GM19438 (cell line): ENCODE data around the gene TMEM125.
A peak's percentile ranks its signal among the peaks of the same experiment; 100 is the strongest.

ENCODE experiments used
- ATAC-seq: cut with Tn5 transposase; IDR thresholded peaks from one replicate; pipeline ENCODE4 v1.9.1; 2021; ENCODE audit warnings: low read depth; ENCODE audit not compliant: unreplicated experiment

The TMEM125 gene

GRCh38 chr1:43269627-43270375, at the start of gene TMEM125:
TMEM125 (plus strand) TSS chr1:43269983; CDS start chr1:43272723, 2,740 bp downstream.
- no peak for ATAC-seq

GRCh38 chr1:43220905-43221778, 48.6 kb upstream of the TMEM125 start:
- peak; percentile 69 for ATAC-seq

GRCh38 chr1:43221797-43222196, 48.0 kb upstream of the TMEM125 start:
- ATAC-seq, result no peak

GRCh38 chr1:43222879-43223278, 46.9 kb upstream of the TMEM125 start:
- ATAC-seq, result no peak

- ATAC-seq, result no peak
Observed at GRCh38 chr1:43225168-43225567, 44.6 kb upstream of the TMEM125 start.

GRCh38 chr1:43227143-43227764, 42.5 kb upstream of the TMEM125 start:
- no peak for ATAC-seq

GRCh38 chr1:43229826-43230780, 39.7 kb upstream of the TMEM125 start:
- no peak for ATAC-seq

GRCh38 chr1:43232074-43232473, 37.7 kb upstream of the TMEM125 start:
- ATAC-seq, result no peak

- ATAC-seq, result no peak
Observed at GRCh38 chr1:43232482-43232881, 37.3 kb upstream of the TMEM125 start.

GRCh38 chr1:43233631-43234030, 36.2 kb upstream of the TMEM125 start:
- ATAC-seq, result no peak

GRCh38 chr1:43234267-43234666, 35.5 kb upstream of the TMEM125 start:
- ATAC-seq, result no peak

GRCh38 chr1:43235040-43235439, 34.7 kb upstream of the TMEM125 start:
- ATAC-seq, result no peak

GRCh38 chr1:43235451-43236121, 34.2 kb upstream of the TMEM125 start:
- no peak for ATAC-seq

- no peak for ATAC-seq
Observed at GRCh38 chr1:43237121-43237520, 32.7 kb upstream of the TMEM125 start.

GRCh38 chr1:43238085-43238484, 31.7 kb upstream of the TMEM125 start:
- ATAC-seq, result no peak

GRCh38 chr1:43238991-43239469, 30.8 kb upstream of the TMEM125 start:
- ATAC-seq, result no peak

GRCh38 chr1:43239484-43239883, 30.3 kb upstream of the TMEM125 start:
- no peak for ATAC-seq

GRCh38 chr1:43241413-43241836, 28.4 kb upstream of the TMEM125 start:
- ATAC-seq, result no peak

GRCh38 chr1:43243299-43243698, 26.5 kb upstream of the TMEM125 start:
- ATAC-seq, result no peak
